Erythroblast (primary cell): ENCODE measurements around the gene DSG4.

Experiments used
- DNase-seq, 2 experiments: peaks; one replicate each; lab custom pipeline; 2025; lab: John Stamatoyannopoulos, UW
- GATA1 ChIP-seq: IDR thresholded peaks from 2 replicates; pipeline ENCODE4 v1.6.1; 2011; ENCODE audit warnings: low read depth, mild to moderate bottlenecking, control low read depth, low read length, moderate library complexity
- POLR2A ChIP-seq: IDR thresholded peaks from 2 replicates; pipeline ENCODE4 v1.6.1; 2011; ENCODE audit warnings: mild to moderate bottlenecking, low read length

DSG4 gene

DNA sequence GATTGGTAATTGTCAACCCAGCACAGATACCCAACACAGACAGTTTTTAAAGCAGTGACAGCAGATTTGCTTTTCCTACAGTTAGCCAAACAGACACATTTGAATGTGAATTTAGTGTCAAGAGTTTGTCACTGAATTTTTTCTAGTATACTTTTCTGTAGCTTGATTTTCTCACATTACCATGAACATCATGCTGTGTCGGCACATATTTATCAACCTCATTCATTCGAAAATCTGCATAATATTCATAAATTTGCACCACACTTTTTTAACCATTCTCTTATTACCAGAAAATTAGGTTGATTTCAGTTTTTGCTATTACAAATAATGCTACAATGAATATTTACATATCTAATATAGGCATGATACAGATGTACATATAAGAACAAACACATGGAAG is 43.9 kb downstream of the DSG4 start:
- TF ChIP-seq GATA1 (no peak), POLR2A (no peak)
- no peak for DNase-seq

- TF ChIP-seq POLR2A (no peak), GATA1 (no peak)
- DNase-seq, result peak; percentile 35 to 57
Measured at GRCh38 chr18:31424383-31424988, 47.9 kb downstream of the DSG4 start.

- no peak for TF ChIP-seq POLR2A
- no peak for TF ChIP-seq GATA1
- DNase-seq, result no peak
Measured at GRCh38 chr18:31426021-31426420, 49.4 kb downstream of the DSG4 start.

- TF ChIP-seq GATA1 (no peak), POLR2A (no peak)
- DNase-seq, result no peak
Measured at GRCh38 chr18:31426871-31427406, 50.4 kb downstream of the DSG4 start.

DNA sequence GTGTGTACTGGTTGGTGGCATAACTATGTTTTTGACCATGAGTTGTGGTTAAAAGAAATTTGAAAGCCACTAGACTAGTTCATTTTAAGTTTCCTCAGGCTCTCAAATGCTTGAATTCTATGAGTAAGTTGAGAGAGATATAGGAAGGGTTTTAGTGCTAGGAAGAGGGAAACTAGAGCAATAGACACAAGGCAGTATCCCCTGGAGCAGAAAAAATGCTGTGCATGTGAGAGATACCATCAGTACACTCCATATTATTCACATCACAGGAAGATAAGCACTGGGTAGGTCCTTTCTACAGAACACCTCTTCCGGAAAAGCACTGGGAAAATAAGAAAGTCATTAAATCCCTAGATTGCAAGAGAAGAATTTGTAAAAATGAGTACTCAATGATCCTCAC is 51.6 kb downstream of the DSG4 start:
- TF ChIP-seq GATA1 (no peak), POLR2A (no peak)
- no peak for DNase-seq

GRCh38 chr18:31429623-31430022 is 53.0 kb downstream of the DSG4 start:
- DNase-seq, result no peak
- TF ChIP-seq GATA1 (no peak), POLR2A (no peak)

- TF ChIP-seq GATA1 (no peak), POLR2A (no peak)
- no peak for DNase-seq
Measured at GRCh38 chr18:31430072-31430471, 53.5 kb downstream of the DSG4 start.

GRCh38 chr18:31430554-31430953 is 54.0 kb downstream of the DSG4 start:
- TF ChIP-seq GATA1, result no peak
- TF ChIP-seq POLR2A, result no peak
- no peak for DNase-seq

- TF ChIP-seq GATA1, result no peak
- no peak for TF ChIP-seq POLR2A
- DNase-seq, result no peak
Measured at GRCh38 chr18:31432316-31432715, 55.7 kb downstream of the DSG4 start.

- TF ChIP-seq POLR2A (no peak), GATA1 (no peak)
- no peak for DNase-seq
Measured at GRCh38 chr18:31436825-31437224, 60.2 kb downstream of the DSG4 start.

GRCh38 chr18:31438402-31438801 is 61.8 kb downstream of the DSG4 start:
- TF ChIP-seq GATA1 (no peak), POLR2A (no peak)
- DNase-seq, result no peak

DNA sequence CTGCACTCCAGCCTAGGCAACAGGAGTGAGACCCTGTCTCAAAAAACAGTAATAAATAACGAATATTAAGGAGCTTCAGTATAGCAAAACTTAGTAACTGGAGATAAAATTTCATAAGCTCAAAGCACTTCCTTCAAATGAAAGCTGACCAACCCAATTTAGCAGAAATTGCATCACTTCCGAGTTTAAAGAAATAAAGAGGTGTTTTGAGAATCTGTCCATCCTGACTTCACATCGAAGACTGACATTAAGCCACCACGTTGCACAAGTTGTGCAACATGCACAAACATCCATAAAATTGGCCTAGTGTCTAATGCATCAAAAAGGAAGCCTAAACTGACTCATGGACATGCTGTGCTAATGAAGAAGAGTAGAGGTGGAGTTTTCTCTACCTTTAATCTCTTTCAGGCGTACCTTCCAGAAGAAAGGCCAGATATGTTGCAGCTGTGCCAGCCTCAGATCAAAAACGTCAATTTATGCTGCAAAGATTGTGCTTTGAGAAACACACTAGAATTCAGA is 63.3 kb downstream of the DSG4 start:
- DNase-seq, result no peak

DNA sequence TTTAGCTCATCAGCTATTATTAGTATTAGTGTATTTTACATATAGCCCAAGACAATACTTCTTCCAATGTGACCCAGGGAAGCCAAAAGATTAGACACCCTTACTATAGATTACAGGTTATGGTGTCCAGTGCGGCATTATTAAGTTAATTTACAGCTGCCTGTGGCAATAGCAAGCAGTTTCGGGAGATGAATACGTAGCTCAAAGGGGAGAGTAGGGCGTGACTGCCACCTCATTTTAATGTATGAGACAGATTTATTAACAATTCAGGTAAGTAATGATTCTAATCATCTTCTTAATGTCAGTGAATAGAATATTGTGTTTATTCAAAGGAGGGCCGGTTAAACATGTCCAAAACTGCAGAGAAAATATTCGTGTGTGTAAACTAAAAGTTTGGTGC is 64.2 kb downstream of the DSG4 start:
- DNase-seq, result no peak
- TF ChIP-seq GATA1 (no peak), POLR2A (no peak)

More for the DNA sequence above, 63.3 kb downstream of the DSG4 start:
- TF ChIP-seq GATA1 (no peak), POLR2A (no peak)

DNA sequence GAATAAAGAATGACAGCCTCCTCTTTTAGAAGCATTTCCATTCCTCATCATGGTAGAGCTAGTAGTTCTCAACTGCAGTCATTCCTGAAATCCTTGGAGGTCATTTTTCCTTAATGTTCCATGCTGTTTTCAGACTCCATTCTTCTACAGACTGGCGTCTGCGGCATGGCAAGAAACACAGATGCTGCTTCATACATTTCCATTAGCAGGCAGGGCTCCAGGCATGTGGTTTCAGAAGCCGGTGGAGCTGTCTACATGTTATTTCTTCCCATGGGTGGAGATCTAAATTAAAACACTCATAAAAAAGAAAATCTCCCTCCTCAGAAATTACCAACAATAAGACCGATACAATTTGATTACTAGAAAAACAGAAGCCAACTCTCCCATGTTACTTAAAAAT is 64.9 kb downstream of the DSG4 start:
- DNase-seq, result no peak
- TF ChIP-seq GATA1 (no peak), POLR2A (no peak)

- DNase-seq, result no peak
- no peak for TF ChIP-seq GATA1
- TF ChIP-seq POLR2A, result no peak
Measured at GRCh38 chr18:31444142-31444541, 67.6 kb downstream of the DSG4 start.

GRCh38 chr18:31445908-31446307 is 69.3 kb downstream of the DSG4 start:
- no peak for DNase-seq
- TF ChIP-seq POLR2A (no peak), GATA1 (no peak)
